GM23338 (cell line): Measurements from ENCODE around the gene LOXL3. TPM values are rescaled to one million over a fixed set of nuclear protein-coding genes. Genes with fewer than 3 reads are reported as not detected.

ENCODE experiments used
- ATAC-seq: fragments of 200-7000 bp; cut with Tn5 transposase; 3 replicates; pipeline ENCODE4 v1.9.1; 2020
- DNase-seq: peaks from one replicate; pipeline ENCODE4 v3.0.0-alpha.2; 2015; ENCODE audit warnings: low spot score
- H2AFZ ChIP-seq: fragments of 200-600 bp; sonication (generic); 2 replicates; pipeline ENCODE4 v1.8.0; 2016; ENCODE audit warnings: antibody characterized with exemption, mild to moderate bottlenecking, moderate library complexity
- H3F3A ChIP-seq: fragments of 200-600 bp; sonication (generic); replicated peaks from 2 replicates; pipeline ENCODE4 v1.8.0; 2017; ENCODE audit warnings: antibody characterized with exemption, mixed run types, low read depth
- H3K27ac ChIP-seq: fragments of 200-600 bp; sonication (generic); 2 replicates; pipeline ENCODE4 v1.6.1; 2016; ENCODE audit warnings: low read depth
- H3K27me3 ChIP-seq: fragments of 200-600 bp; sonication (generic); 2 replicates; pipeline ENCODE4 v1.8.0; 2016; ENCODE audit warnings: mild to moderate bottlenecking, mixed run types, moderate library complexity; ENCODE audit not compliant: insufficient read depth
- H3K36me3 ChIP-seq: fragments of 200-600 bp; sonication (generic); 2 replicates; pipeline ENCODE4 v1.8.0; 2016; ENCODE audit warnings: mild to moderate bottlenecking; ENCODE audit not compliant: insufficient read depth
- H3K4me1 ChIP-seq: fragments of 200-600 bp; sonication (generic); 2 replicates; pipeline ENCODE4 v1.8.0; 2016; ENCODE audit warnings: mild to moderate bottlenecking, moderate library complexity; ENCODE audit not compliant: insufficient read depth
- H3K4me2 ChIP-seq: fragments of 200-600 bp; sonication (generic); 2 replicates; pipeline ENCODE4 v1.7.1; 2017; ENCODE audit warnings: mixed run types
- H3K4me3 ChIP-seq: fragments of 200-600 bp; sonication (generic); 2 replicates; pipeline ENCODE4 v1.6.1; 2016; ENCODE audit warnings: mixed run types
- H3K79me2 ChIP-seq: fragments of 200-600 bp; sonication (generic); replicated peaks from 2 replicates; pipeline ENCODE4 v1.8.0; 2017; ENCODE audit warnings: mild to moderate bottlenecking; ENCODE audit not compliant: insufficient read depth
- H3K9me2 ChIP-seq: fragments of 200-600 bp; sonication (generic); 2 replicates; pipeline ENCODE4 v1.8.0; 2017; ENCODE audit not compliant: insufficient read depth
- H4K20me1 ChIP-seq: fragments of 200-600 bp; sonication (generic); replicated peaks from 2 replicates; pipeline ENCODE4 v1.8.0; 2017; ENCODE audit warnings: mild to moderate bottlenecking; ENCODE audit not compliant: insufficient read depth
- H3K27ac Mint-ChIP-seq: 2 replicates; pipeline ENCODE4 v1.8.0; 2020; ENCODE audit warnings: inconsistent platforms, mild to moderate bottlenecking, moderate library complexity, mixed read lengths
- H3K27me3 Mint-ChIP-seq: 3 replicates; pipeline ENCODE4 v1.8.0; 2022; ENCODE audit warnings: low read depth, mild to moderate bottlenecking, moderate library complexity, mixed read lengths, inconsistent platforms; ENCODE audit not compliant: insufficient read depth, poor library complexity
- H3K36me3 Mint-ChIP-seq: 3 replicates; pipeline ENCODE4 v1.8.0; 2021; ENCODE audit warnings: low read depth, mild to moderate bottlenecking, inconsistent platforms, moderate library complexity, mixed read lengths
- H3K4me1 Mint-ChIP-seq: 3 replicates; pipeline ENCODE4 v1.8.0; 2020; ENCODE audit warnings: mild to moderate bottlenecking, inconsistent platforms, mixed read lengths
- H3K4me3 Mint-ChIP-seq: 3 replicates; pipeline ENCODE4 v1.8.0; 2021; ENCODE audit warnings: moderate library complexity, mild to moderate bottlenecking, inconsistent platforms, mixed read lengths
- H3K9me3 Mint-ChIP-seq: 3 replicates; pipeline ENCODE4 v1.8.0; 2020; ENCODE audit warnings: moderate library complexity, mild to moderate bottlenecking, inconsistent platforms, mixed read lengths
- CREB1 ChIP-seq: fragments of 250-450 bp; sonication (Bioruptor Pico); IDR thresholded peaks from 2 replicates; pipeline ENCODE4 v1.5.0; 2020; ENCODE audit warnings: low read depth, mild to moderate bottlenecking, moderate library complexity
- EZH2 ChIP-seq: fragments of 200-600 bp; sonication (generic); IDR thresholded peaks from one replicate; pipeline ENCODE4 v1.8.0; 2017; ENCODE audit warnings: antibody characterized with exemption, mild to moderate bottlenecking, low read depth; ENCODE audit not compliant: unreplicated experiment
- JUNB ChIP-seq: IDR thresholded peaks from one replicate; pipeline ENCODE4 v1.6.1; 2016; ENCODE audit warnings: antibody characterized with exemption; ENCODE audit not compliant: unreplicated experiment
- NANOG ChIP-seq: IDR thresholded peaks from 2 replicates; pipeline ENCODE4 v1.6.1; 2016; ENCODE audit warnings: antibody characterized with exemption, borderline replicate concordance
- POLR2AphosphoS5 ChIP-seq: IDR thresholded peaks from 2 replicates; pipeline ENCODE4 v1.6.1; 2016; ENCODE audit warnings: antibody characterized with exemption, low read depth
- ZNF114 ChIP-seq: fragments of 250-450 bp; sonication (Bioruptor Pico); IDR thresholded peaks from 2 replicates; pipeline ENCODE4 v1.5.0; 2020; ENCODE audit warnings: mild to moderate bottlenecking, moderate library complexity
- ZNF331 ChIP-seq: fragments of 250-450 bp; sonication (Bioruptor Pico); IDR thresholded peaks from 2 replicates; pipeline ENCODE4 v1.5.0; 2020; ENCODE audit warnings: low read depth, mild to moderate bottlenecking, moderate library complexity
- polyA plus RNA-seq: library from polyadenylated mRNA; unstranded; fragments of >200 nt; fragmentation: Nextera tagmentation; extraction: Ambion mirVana; gene quantifications from 2 replicates; pipeline ENCODE4 v1.2.1, GENCODE V29; 2016
- total RNA-seq: library from RNA; depleted of rRNA; stranded (reverse); fragments of >200 nt; shearing (Covaris generic); gene quantifications from 2 replicates; pipeline ENCODE4 v1.2.3, GENCODE V29; 2014
- TF ChIP-seq, protein P1 (sequence below): IDR thresholded peaks from 2 replicates; pipeline ENCODE4 v1.6.1; 2016; ENCODE audit warnings: antibody characterized with exemption
- TF ChIP-seq, protein P2 (sequence below): IDR thresholded peaks from one replicate; pipeline ENCODE4 v1.6.1; 2018; ENCODE audit warnings: antibody characterized with exemption; ENCODE audit not compliant: unreplicated experiment
- TF ChIP-seq, protein P3 (sequence below): fragments of 250-450 bp; sonication (Bioruptor Pico); IDR thresholded peaks from 2 replicates; pipeline ENCODE4 v1.5.0; 2020; ENCODE audit warnings: mild to moderate bottlenecking, moderate library complexity
- TF ChIP-seq, protein P4 (sequence below), 2 experiments: fragments of 200-600 bp in 1 of 2; sonication (generic) in 1 of 2; conservative IDR thresholded peaks; 2 replicates each; pipeline versions ENCODE4 v1.5.1 to v1.6.1; 2016 to 2017; ENCODE audit warnings: antibody characterized with exemption in 2 of 2, low read depth in 2 of 2, mild to moderate bottlenecking in 2 of 2, moderate library complexity in 1 of 2

The LOXL3 gene
- total and polyA plus RNA-seq, 2 experiments from 2014 or later: 4.7 to 14.9 TPM

DNA sequence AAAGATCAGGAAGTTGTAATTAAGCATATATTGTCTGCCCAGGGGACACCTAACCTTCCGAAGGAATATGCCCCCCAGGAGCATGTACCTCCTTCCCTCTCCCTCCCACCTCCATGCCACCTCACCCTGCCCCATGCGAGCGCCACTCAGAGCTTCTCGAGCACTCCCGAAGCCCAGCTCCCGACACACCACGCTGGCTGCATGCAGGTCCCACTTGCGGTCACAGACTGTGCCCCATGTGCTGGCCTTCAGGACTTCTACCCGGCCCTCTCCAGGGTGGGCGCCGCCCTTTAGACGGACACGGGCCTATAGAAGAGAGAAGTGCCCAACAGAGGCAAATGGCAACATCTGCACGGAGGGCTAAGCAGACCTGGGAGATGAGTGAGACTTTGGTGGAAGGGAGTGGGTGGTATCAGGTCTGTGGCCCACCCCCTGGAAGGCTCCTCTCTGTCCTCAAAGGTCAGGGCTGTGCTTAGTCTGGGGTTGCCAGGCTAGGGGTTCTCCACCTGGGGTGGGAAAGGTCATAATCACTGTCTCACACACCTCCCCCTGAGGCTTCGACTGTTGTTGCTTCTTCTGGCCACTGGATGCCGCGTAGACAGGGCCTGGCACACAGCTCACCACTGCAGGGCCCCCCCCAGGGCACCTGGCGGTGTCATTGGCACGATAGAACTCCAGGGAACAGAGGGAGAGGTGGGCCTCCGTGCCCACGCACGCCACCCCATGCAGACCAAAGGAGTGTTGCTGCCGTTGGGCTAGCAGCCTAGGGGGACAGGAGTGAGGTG lies 17.4 kb downstream of the LOXL3 start:
- no peaks in the 10 kb centered on the region; the same call in 1 of the 2 replicates for H4K20me1 ChIP-seq
- Mint-ChIP-seq H3K4me3 (no peak overlapping the region), H3K27ac (no peak overlapping the region), H3K4me1 (no peaks in the 10 kb centered on the region; the same call in none of the 3 replicates), H3K9me3 (no peaks in the 10 kb centered on the region; the same call in 2 of the 3 replicates), H3K36me3 (peaks cover 18% of the 10 kb centered on the region), H3K27me3 (peaks cover 6% of the 10 kb centered on the region)
- DNase-seq (no peak), ATAC-seq (peak; percentile 33; the same call in 2 of the 3 replicates)
- H3K4me2 ChIP-seq: no peak overlapping the region
- no peak overlapping the region for H3K27ac ChIP-seq
- no peak overlapping the region for H2AFZ ChIP-seq
- H3K36me3 ChIP-seq: no peaks in the 10 kb centered on the region
- TF ChIP-seq ZNF331 (CRISPR knock-in tag) (no peak), JUNB (no peak), EZH2 (no peak), CREB1 (CRISPR knock-in tag) (no peak), ZNF114 (CRISPR knock-in tag) (no peak), NANOG (no peak), POLR2AphosphoS5 (no peak)
- TF ChIP-seq, protein P1, sequence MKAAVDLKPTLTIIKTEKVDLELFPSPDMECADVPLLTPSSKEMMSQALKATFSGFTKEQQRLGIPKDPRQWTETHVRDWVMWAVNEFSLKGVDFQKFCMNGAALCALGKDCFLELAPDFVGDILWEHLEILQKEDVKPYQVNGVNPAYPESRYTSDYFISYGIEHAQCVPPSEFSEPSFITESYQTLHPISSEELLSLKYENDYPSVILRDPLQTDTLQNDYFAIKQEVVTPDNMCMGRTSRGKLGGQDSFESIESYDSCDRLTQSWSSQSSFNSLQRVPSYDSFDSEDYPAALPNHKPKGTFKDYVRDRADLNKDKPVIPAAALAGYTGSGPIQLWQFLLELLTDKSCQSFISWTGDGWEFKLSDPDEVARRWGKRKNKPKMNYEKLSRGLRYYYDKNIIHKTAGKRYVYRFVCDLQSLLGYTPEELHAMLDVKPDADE: no peak
- TF ChIP-seq, protein P2, sequence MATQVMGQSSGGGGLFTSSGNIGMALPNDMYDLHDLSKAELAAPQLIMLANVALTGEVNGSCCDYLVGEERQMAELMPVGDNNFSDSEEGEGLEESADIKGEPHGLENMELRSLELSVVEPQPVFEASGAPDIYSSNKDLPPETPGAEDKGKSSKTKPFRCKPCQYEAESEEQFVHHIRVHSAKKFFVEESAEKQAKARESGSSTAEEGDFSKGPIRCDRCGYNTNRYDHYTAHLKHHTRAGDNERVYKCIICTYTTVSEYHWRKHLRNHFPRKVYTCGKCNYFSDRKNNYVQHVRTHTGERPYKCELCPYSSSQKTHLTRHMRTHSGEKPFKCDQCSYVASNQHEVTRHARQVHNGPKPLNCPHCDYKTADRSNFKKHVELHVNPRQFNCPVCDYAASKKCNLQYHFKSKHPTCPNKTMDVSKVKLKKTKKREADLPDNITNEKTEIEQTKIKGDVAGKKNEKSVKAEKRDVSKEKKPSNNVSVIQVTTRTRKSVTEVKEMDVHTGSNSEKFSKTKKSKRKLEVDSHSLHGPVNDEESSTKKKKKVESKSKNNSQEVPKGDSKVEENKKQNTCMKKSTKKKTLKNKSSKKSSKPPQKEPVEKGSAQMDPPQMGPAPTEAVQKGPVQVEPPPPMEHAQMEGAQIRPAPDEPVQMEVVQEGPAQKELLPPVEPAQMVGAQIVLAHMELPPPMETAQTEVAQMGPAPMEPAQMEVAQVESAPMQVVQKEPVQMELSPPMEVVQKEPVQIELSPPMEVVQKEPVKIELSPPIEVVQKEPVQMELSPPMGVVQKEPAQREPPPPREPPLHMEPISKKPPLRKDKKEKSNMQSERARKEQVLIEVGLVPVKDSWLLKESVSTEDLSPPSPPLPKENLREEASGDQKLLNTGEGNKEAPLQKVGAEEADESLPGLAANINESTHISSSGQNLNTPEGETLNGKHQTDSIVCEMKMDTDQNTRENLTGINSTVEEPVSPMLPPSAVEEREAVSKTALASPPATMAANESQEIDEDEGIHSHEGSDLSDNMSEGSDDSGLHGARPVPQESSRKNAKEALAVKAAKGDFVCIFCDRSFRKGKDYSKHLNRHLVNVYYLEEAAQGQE: no peak
- TF ChIP-seq, protein P3, sequence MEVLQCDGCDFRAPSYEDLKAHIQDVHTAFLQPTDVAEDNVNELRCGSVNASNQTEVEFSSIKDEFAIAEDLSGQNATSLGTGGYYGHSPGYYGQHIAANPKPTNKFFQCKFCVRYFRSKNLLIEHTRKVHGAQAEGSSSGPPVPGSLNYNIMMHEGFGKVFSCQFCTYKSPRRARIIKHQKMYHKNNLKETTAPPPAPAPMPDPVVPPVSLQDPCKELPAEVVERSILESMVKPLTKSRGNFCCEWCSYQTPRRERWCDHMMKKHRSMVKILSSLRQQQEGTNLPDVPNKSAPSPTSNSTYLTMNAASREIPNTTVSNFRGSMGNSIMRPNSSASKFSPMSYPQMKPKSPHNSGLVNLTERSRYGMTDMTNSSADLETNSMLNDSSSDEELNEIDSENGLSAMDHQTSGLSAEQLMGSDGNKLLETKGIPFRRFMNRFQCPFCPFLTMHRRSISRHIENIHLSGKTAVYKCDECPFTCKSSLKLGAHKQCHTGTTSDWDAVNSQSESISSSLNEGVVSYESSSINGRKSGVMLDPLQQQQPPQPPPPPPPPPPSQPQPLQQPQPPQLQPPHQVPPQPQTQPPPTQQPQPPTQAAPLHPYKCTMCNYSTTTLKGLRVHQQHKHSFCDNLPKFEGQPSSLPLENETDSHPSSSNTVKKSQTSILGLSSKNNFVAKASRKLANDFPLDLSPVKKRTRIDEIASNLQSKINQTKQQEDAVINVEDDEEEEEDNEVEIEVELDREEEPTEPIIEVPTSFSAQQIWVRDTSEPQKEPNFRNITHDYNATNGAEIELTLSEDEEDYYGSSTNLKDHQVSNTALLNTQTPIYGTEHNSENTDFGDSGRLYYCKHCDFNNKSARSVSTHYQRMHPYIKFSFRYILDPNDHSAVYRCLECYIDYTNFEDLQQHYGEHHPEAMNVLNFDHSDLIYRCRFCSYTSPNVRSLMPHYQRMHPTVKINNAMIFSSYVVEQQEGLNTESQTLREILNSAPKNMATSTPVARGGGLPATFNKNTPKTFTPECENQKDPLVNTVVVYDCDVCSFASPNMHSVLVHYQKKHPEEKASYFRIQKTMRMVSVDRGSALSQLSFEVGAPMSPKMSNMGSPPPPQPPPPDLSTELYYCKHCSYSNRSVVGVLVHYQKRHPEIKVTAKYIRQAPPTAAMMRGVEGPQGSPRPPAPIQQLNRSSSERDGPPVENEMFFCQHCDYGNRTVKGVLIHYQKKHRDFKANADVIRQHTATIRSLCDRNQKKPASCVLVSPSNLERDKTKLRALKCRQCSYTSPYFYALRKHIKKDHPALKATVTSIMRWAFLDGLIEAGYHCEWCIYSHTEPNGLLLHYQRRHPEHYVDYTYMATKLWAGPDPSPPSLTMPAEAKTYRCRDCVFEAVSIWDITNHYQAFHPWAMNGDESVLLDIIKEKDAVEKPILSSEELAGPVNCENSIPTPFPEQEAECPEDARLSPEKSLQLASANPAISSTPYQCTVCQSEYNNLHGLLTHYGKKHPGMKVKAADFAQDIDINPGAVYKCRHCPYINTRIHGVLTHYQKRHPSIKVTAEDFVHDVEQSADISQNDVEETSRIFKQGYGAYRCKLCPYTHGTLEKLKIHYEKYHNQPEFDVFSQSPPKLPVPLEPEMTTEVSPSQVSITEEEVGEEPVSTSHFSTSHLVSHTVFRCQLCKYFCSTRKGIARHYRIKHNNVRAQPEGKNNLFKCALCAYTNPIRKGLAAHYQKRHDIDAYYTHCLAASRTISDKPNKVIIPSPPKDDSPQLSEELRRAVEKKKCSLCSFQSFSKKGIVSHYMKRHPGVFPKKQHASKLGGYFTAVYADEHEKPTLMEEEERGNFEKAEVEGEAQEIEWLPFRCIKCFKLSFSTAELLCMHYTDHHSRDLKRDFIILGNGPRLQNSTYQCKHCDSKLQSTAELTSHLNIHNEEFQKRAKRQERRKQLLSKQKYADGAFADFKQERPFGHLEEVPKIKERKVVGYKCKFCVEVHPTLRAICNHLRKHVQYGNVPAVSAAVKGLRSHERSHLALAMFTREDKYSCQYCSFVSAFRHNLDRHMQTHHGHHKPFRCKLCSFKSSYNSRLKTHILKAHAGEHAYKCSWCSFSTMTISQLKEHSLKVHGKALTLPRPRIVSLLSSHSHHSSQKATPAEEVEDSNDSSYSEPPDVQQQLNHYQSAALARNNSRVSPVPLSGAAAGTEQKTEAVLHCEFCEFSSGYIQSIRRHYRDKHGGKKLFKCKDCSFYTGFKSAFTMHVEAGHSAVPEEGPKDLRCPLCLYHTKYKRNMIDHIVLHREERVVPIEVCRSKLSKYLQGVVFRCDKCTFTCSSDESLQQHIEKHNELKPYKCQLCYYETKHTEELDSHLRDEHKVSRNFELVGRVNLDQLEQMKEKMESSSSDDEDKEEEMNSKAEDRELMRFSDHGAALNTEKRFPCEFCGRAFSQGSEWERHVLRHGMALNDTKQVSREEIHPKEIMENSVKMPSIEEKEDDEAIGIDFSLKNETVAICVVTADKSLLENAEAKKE: no peak
- TF ChIP-seq, protein P4, sequence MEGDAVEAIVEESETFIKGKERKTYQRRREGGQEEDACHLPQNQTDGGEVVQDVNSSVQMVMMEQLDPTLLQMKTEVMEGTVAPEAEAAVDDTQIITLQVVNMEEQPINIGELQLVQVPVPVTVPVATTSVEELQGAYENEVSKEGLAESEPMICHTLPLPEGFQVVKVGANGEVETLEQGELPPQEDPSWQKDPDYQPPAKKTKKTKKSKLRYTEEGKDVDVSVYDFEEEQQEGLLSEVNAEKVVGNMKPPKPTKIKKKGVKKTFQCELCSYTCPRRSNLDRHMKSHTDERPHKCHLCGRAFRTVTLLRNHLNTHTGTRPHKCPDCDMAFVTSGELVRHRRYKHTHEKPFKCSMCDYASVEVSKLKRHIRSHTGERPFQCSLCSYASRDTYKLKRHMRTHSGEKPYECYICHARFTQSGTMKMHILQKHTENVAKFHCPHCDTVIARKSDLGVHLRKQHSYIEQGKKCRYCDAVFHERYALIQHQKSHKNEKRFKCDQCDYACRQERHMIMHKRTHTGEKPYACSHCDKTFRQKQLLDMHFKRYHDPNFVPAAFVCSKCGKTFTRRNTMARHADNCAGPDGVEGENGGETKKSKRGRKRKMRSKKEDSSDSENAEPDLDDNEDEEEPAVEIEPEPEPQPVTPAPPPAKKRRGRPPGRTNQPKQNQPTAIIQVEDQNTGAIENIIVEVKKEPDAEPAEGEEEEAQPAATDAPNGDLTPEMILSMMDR (conservative IDR thresholded peaks at IDR 0.05; ENCODE audit: low read depth in 2 of 2): no peak
- no peak overlapping the region for H3K4me3 ChIP-seq
- no peaks in the 10 kb centered on the region for H3K79me2 ChIP-seq
- H3K4me1 ChIP-seq: no peaks in the 10 kb centered on the region
- no peaks in the 10 kb centered on the region for H3K27me3 ChIP-seq
- no peaks in the 10 kb centered on the region for H3K9me2 ChIP-seq
- no peaks in the 10 kb centered on the region for H3F3A ChIP-seq
